HepG2 (cell line): Measurements from ENCODE around the gene UPK1A. TPM values are rescaled to one million over a fixed set of nuclear protein-coding genes. Genes with fewer than 3 reads are reported as not detected.

Source experiments
- CBX5 ChIP-seq: sonication (generic); formaldehyde crosslinking; IDR thresholded peaks from 2 replicates; pipeline ENCODE4 v1.4.0; 2020; ENCODE audit warnings: missing genetic modification reagents, borderline replicate concordance
- DNMT1 ChIP-seq: sonication (generic); formaldehyde crosslinking; IDR thresholded peaks from 2 replicates; pipeline ENCODE4 v1.5.1; 2020; ENCODE audit warnings: mild to moderate bottlenecking, missing genetic modification reagents
- KLF16 ChIP-seq, 2 experiments: sonication (generic) in 1 of 2; formaldehyde crosslinking in 1 of 2; IDR thresholded peaks; 2 replicates each; pipeline versions ENCODE4 v1.6.1 to v1.8.0; 2016 to 2023; ENCODE audit warnings: missing genetic modification reagents in 2 of 2, missing compliant biosample characterization in 1 of 2
- NKX3-1 ChIP-seq: sonication (generic); formaldehyde crosslinking; IDR thresholded peaks from 2 replicates; pipeline ENCODE4 v1.5.0; 2020; ENCODE audit warnings: missing genetic modification reagents
- RAD51 ChIP-seq: fragments of 450-650 bp; IDR thresholded peaks from 2 replicates; pipeline ENCODE4 v1.6.1; 2016; ENCODE audit warnings: borderline replicate concordance
- SALL2 ChIP-seq: sonication (generic); formaldehyde crosslinking; IDR thresholded peaks from 2 replicates; pipeline ENCODE4 v1.8.1; 2023; ENCODE audit warnings: mild to moderate bottlenecking, missing genetic modification reagents, inconsistent platforms
- TARDBP ChIP-seq: sonication (generic); formaldehyde crosslinking; IDR thresholded peaks from 2 replicates; pipeline ENCODE4 v1.8.0; 2022; ENCODE audit warnings: mild to moderate bottlenecking, missing genetic modification reagents
- ZBTB8A ChIP-seq: sonication (generic); formaldehyde crosslinking; IDR thresholded peaks from 2 replicates; pipeline ENCODE4 v1.4.0; 2020; ENCODE audit warnings: mild to moderate bottlenecking, low read depth, missing genetic modification reagents, borderline replicate concordance
- ZFP36 ChIP-seq: fragments of 150-350 bp; IDR thresholded peaks from 2 replicates; pipeline ENCODE4 v1.6.1; 2018; ENCODE audit warnings: borderline replicate concordance, low read length, low read depth; ENCODE audit not compliant: partially characterized antibody
- ZNF232 ChIP-seq: sonication (generic); formaldehyde crosslinking; IDR thresholded peaks from 2 replicates; pipeline ENCODE4 v1.4.0; 2020; ENCODE audit warnings: missing genetic modification reagents, borderline replicate concordance
- ZNF431 ChIP-seq: sonication (generic); formaldehyde crosslinking; IDR thresholded peaks from 2 replicates; pipeline ENCODE4 v1.9.0; 2022; ENCODE audit warnings: missing genetic modification reagents, low read depth, mild to moderate bottlenecking, borderline replicate concordance
- ZNF543 ChIP-seq: sonication (generic); formaldehyde crosslinking; IDR thresholded peaks from 2 replicates; pipeline ENCODE4 v1.4.0; 2020; ENCODE audit warnings: mild to moderate bottlenecking, missing genetic modification reagents
- ZSCAN31 ChIP-seq: sonication (generic); formaldehyde crosslinking; IDR thresholded peaks from 2 replicates; pipeline ENCODE4 v1.5.0; 2020; ENCODE audit warnings: low read depth, mild to moderate bottlenecking, missing genetic modification reagents
- polyA plus RNA-seq, 8 experiments: library from polyadenylated mRNA; depleted of rRNA in 3 of 8; stranded (reverse) in 7 of 8; unstranded in 1 of 8; fragments of >200 nt; fragmentation: Illumina TruSeq in 4 of 8; extraction: Trizol in 4 of 8; gene quantifications; 2 replicates each; pipeline versions ENCODE4 v1.2.1 to v1.2.3, GENCODE V29; 2011 to 2016; ENCODE audit warnings: low read depth in 4 of 8, missing spikeins in 1 of 8, mixed read lengths in 1 of 8; ENCODE audit not compliant: insufficient read depth in 1 of 8
- total RNA-seq, 5 experiments: library from RNA; depleted of rRNA; stranded (reverse); fragments of >200 nt; fragmentation: Illumina TruSeq; extraction: Trizol; gene quantifications; 2 replicates each; pipeline ENCODE4 v1.2.3, GENCODE V29; 2016; ENCODE audit warnings: low read depth in 1 of 5
- TF ChIP-seq, protein P1 (sequence below): sonication (generic); formaldehyde crosslinking; IDR thresholded peaks from 2 replicates; pipeline ENCODE4 v1.4.0; 2020; ENCODE audit warnings: missing genetic modification reagents, borderline replicate concordance
- TF ChIP-seq, protein P2 (sequence below): sonication (generic); formaldehyde crosslinking; IDR thresholded peaks from 2 replicates; pipeline ENCODE4 v1.4.0; 2020; ENCODE audit warnings: missing genetic modification reagents
- TF ChIP-seq, protein P3 (sequence below): sonication (generic); formaldehyde crosslinking; IDR thresholded peaks from 2 replicates; pipeline ENCODE4 v1.5.0; 2020; ENCODE audit warnings: mild to moderate bottlenecking, missing genetic modification reagents, borderline replicate concordance
- TF ChIP-seq, protein P4 (sequence below): sonication (generic); formaldehyde crosslinking; IDR thresholded peaks from 2 replicates; pipeline ENCODE4 v1.4.0; 2020; ENCODE audit warnings: mild to moderate bottlenecking, missing genetic modification reagents

The UPK1A gene
- total and polyA plus RNA-seq, 2 of the 13 experiments (the other 11 are each of a cell fraction or from before 2014, with no cell fraction given): 2.9 TPM; not detected in 1

DNA sequence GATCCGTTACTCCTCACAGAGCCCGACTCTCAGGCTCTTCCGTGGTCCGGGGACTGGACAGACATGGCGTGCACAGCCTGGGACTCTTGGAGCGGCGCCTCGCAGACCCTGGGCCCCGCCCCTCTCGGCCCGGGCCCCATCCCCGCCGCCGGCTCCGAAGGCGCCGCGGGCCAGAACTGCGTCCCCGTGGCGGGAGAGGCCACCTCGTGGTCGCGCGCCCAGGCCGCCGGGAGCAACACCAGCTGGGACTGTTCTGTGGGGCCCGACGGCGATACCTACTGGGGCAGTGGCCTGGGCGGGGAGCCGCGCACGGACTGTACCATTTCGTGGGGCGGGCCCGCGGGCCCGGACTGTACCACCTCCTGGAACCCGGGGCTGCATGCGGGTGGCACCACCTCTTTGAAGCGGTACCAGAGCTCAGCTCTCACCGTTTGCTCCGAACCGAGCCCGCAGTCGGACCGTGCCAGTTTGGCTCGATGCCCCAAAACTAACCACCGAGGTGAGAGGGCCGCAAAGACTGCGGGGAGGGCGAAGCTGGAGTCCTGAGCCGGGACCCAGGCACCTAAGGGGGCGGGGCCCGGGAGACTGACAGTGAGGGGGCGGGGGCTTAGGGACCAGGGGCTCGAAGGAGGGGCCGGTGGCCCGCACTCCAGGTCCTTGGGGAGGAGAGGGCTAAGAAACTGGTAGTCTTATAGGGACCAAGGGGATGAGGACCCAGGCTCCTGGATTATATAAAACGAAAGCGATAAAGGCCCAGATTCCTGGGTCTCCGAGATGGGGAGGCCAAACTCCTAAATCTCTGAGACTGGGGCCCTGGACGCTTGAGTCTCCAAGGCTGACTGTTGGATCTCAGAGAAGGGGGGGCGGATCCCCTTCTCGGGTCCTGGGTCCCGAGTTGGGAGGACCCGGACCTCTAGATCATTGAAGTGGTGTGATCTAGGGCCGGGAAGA is 22.8 kb upstream of the UPK1A start (continued):
- TF ChIP-seq, protein P1, sequence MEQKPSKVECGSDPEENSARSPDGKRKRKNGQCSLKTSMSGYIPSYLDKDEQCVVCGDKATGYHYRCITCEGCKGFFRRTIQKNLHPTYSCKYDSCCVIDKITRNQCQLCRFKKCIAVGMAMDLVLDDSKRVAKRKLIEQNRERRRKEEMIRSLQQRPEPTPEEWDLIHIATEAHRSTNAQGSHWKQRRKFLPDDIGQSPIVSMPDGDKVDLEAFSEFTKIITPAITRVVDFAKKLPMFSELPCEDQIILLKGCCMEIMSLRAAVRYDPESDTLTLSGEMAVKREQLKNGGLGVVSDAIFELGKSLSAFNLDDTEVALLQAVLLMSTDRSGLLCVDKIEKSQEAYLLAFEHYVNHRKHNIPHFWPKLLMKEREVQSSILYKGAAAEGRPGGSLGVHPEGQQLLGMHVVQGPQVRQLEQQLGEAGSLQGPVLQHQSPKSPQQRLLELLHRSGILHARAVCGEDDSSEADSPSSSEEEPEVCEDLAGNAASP (CRISPR knock-in tag): peak; percentile 50; the same call in 1 of the 2 replicates
- TF ChIP-seq ZFP36 (no peak), RAD51 (no peak), SALL2 (0 out of 2 replicates have a peak, but pooled peaks have one; percentile 65), ZSCAN31 (peak; percentile 88), ZNF232 (CRISPR knock-in tag) (peak; percentile 64; the same call in 1 of the 2 replicates), KLF16 (CRISPR knock-in tag; IDR thresholded peaks at IDR 0.05) (peak in 1 of 2 experiments; percentile 70; a peak in 2 of 4 replicates), ZBTB8A (CRISPR knock-in tag) (no peak), TARDBP (CRISPR knock-in tag) (peak; percentile 70), ZNF543 (peak; percentile 50; the same call in 1 of the 2 replicates), DNMT1 (CRISPR knock-in tag) (peak; percentile 77; the same call in 1 of the 2 replicates), ZNF431 (peak; percentile 51; the same call in 1 of the 2 replicates), NKX3-1 (CRISPR knock-in tag) (peak; percentile 86; the same call in 1 of the 2 replicates), CBX5 (CRISPR knock-in tag) (peak; percentile 77)
- TF ChIP-seq, protein P2, sequence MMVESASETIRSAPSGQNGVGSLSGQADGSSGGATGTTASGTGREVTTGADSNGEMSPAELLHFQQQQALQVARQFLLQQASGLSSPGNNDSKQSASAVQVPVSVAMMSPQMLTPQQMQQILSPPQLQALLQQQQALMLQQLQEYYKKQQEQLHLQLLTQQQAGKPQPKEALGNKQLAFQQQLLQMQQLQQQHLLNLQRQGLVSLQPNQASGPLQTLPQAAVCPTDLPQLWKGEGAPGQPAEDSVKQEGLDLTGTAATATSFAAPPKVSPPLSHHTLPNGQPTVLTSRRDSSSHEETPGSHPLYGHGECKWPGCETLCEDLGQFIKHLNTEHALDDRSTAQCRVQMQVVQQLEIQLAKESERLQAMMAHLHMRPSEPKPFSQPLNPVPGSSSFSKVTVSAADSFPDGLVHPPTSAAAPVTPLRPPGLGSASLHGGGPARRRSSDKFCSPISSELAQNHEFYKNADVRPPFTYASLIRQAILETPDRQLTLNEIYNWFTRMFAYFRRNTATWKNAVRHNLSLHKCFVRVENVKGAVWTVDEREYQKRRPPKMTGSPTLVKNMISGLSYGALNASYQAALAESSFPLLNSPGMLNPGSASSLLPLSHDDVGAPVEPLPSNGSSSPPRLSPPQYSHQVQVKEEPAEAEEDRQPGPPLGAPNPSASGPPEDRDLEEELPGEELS (CRISPR knock-in tag): peak; percentile 38; the same call in 1 of the 2 replicates
- TF ChIP-seq, protein P3, sequence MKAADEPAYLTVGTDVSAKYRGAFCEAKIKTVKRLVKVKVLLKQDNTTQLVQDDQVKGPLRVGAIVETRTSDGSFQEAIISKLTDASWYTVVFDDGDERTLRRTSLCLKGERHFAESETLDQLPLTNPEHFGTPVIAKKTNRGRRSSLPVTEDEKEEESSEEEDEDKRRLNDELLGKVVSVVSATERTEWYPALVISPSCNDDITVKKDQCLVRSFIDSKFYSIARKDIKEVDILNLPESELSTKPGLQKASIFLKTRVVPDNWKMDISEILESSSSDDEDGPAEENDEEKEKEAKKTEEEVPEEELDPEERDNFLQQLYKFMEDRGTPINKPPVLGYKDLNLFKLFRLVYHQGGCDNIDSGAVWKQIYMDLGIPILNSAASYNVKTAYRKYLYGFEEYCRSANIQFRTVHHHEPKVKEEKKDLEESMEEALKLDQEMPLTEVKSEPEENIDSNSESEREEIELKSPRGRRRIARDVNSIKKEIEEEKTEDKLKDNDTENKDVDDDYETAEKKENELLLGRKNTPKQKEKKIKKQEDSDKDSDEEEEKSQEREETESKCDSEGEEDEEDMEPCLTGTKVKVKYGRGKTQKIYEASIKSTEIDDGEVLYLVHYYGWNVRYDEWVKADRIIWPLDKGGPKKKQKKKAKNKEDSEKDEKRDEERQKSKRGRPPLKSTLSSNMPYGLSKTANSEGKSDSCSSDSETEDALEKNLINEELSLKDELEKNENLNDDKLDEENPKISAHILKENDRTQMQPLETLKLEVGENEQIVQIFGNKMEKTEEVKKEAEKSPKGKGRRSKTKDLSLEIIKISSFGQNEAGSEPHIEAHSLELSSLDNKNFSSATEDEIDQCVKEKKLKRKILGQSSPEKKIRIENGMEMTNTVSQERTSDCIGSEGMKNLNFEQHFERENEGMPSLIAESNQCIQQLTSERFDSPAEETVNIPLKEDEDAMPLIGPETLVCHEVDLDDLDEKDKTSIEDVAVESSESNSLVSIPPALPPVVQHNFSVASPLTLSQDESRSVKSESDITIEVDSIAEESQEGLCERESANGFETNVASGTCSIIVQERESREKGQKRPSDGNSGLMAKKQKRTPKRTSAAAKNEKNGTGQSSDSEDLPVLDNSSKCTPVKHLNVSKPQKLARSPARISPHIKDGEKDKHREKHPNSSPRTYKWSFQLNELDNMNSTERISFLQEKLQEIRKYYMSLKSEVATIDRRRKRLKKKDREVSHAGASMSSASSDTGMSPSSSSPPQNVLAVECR (CRISPR knock-in tag): peak; percentile 78; the same call in 1 of the 2 replicates
- TF ChIP-seq, protein P4, sequence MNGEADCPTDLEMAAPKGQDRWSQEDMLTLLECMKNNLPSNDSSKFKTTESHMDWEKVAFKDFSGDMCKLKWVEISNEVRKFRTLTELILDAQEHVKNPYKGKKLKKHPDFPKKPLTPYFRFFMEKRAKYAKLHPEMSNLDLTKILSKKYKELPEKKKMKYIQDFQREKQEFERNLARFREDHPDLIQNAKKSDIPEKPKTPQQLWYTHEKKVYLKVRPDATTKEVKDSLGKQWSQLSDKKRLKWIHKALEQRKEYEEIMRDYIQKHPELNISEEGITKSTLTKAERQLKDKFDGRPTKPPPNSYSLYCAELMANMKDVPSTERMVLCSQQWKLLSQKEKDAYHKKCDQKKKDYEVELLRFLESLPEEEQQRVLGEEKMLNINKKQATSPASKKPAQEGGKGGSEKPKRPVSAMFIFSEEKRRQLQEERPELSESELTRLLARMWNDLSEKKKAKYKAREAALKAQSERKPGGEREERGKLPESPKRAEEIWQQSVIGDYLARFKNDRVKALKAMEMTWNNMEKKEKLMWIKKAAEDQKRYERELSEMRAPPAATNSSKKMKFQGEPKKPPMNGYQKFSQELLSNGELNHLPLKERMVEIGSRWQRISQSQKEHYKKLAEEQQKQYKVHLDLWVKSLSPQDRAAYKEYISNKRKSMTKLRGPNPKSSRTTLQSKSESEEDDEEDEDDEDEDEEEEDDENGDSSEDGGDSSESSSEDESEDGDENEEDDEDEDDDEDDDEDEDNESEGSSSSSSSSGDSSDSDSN (CRISPR knock-in tag): peak; percentile 89
